NCI-H187 (cell line): Measurements from ENCODE around the gene CEACAM5.
"Not testable (repeated sequence)": the region's sequence is repeated elsewhere in the genome, so short reads cannot be mapped to it uniquely, and the experiment has no call there.

Source experiments
- DNase-seq, 2 experiments: peaks; one replicate each; lab custom pipeline; 2025; lab: John Stamatoyannopoulos, UW

Gene CEACAM5

GRCh38 chr19:41700381-41701195, 7.8 kb upstream of the CEACAM5 start:
- DNase-seq: no peak

GRCh38 chr19:41701401-41702075, 6.9 kb upstream of the CEACAM5 start:
- peak in 1 of 2 experiments; percentile 11 for DNase-seq

GRCh38 chr19:41702171-41702651, 6.2 kb upstream of the CEACAM5 start:
- no peak for DNase-seq

GRCh38 chr19:41703602-41704293, 4.7 kb upstream of the CEACAM5 start:
- no peak for DNase-seq

- no peak for DNase-seq
Measured at GRCh38 chr19:41705393-41706174, 2.8 kb upstream of the CEACAM5 start.

GRCh38 chr19:41706741-41707501, 1.5 kb upstream of the CEACAM5 start:
- peak; percentile 82 for DNase-seq

GRCh38 chr19:41707502-41707812, 969 bp upstream of the CEACAM5 start:
- no peak for DNase-seq

- no peak for DNase-seq
Measured at GRCh38 chr19:41707871-41708371, 505 bp upstream of the CEACAM5 start.

GRCh38 chr19:41709516-41709915, 1.1 kb downstream of the CEACAM5 start:
- DNase-seq: not testable (repeated sequence)

- DNase-seq: no peak
Measured at GRCh38 chr19:41709951-41710645, 1.7 kb downstream of the CEACAM5 start.

- DNase-seq: no peak
Measured at GRCh38 chr19:41711376-41712261, 3.2 kb downstream of the CEACAM5 start.

- no peak for DNase-seq
Measured at GRCh38 chr19:41714598-41714997, 6.2 kb downstream of the CEACAM5 start.

- no peak for DNase-seq
Measured at GRCh38 chr19:41718761-41719160, 10.3 kb downstream of the CEACAM5 start.

- DNase-seq: no peak
Measured at GRCh38 chr19:41720103-41720502, 11.7 kb downstream of the CEACAM5 start.

GRCh38 chr19:41726493-41726892, 18.1 kb downstream of the CEACAM5 start:
- DNase-seq: no peak

GRCh38 chr19:41734156-41734555, 25.7 kb downstream of the CEACAM5 start:
- no peak for DNase-seq

GRCh38 chr19:41734585-41734984, 26.2 kb downstream of the CEACAM5 start:
- DNase-seq: peak; percentile 48 to 58

- no peak for DNase-seq
Measured at GRCh38 chr19:41735071-41735600, 26.7 kb downstream of the CEACAM5 start.

GRCh38 chr19:41739361-41739760, 30.9 kb downstream of the CEACAM5 start:
- DNase-seq: no peak
